ENCODE data around the gene GPC6. TPM values are rescaled to one million over a fixed set of nuclear protein-coding genes. Genes with fewer than 3 reads are reported as not detected.

Gene GPC6
- total and polyA plus RNA-seq, 2 donors (not counting 3 experiments of a cell fraction or from before 2014, with no cell fraction given), result 0.01 TPM; not detected in 1

GRCh38 chr13:93875547-93875946 lies 648.9 kb downstream of the GPC6 start:
- Histone ChIP-seq H3K9me1 (replicated peaks; ENCODE audit: control insufficient read depth, extremely low read depth, insufficient read depth, low read length) (no peaks in the 10 kb centered on the region), H3K27ac (ENCODE audit: insufficient read depth, low read depth, low read length) (no peak overlapping the region), H2AFZ (ENCODE audit: low read depth, low read length) (no peak overlapping the region), H3K27me3 (ENCODE audit: control insufficient read depth in 2 of 2, insufficient read depth in 2 of 2, low read length in 2 of 2) (no peaks in the 10 kb centered on the region), H3K4me2 (ENCODE audit: insufficient read depth, low read length) (no peak overlapping the region), H3K79me2 (ENCODE audit: control insufficient read depth, insufficient read depth, low read length) (no peaks in the 10 kb centered on the region), H3K36me3 (ENCODE audit: control insufficient read depth in 2 of 2, extremely low read depth in 1 of 2, insufficient read depth in 2 of 2, low read length in 2 of 2) (no peaks in the 10 kb centered on the region), H4K20me1 (replicated peaks; ENCODE audit: control insufficient read depth, extremely low read depth, insufficient read depth, low read length) (no peaks in the 10 kb centered on the region), H3K4me3 (replicated peaks in 1 of 3; ENCODE audit: insufficient read depth in 1 of 3, low read depth in 1 of 3, low read length in 3 of 3) (no peak overlapping the region), H3K9me3 (replicated peaks; ENCODE audit: control insufficient read depth, insufficient read depth, low read length) (no peaks in the 10 kb centered on the region), H3K9ac (replicated peaks; ENCODE audit: extremely low read depth, insufficient read depth, low read length) (no peak overlapping the region), H3K4me1 (ENCODE audit: control insufficient read depth, extremely low read depth, insufficient read depth, low read length) (no peaks in the 10 kb centered on the region)
- intact Hi-C loops (cut with micrococcal nuclease) (no loop called here), dilution Hi-C loops (cut with MboI; ENCODE audit: extremely low pct_ligation_motif_present, low sequenced_read_pairs) (no loop called here)
- ChIA-PET POLR2A (no interaction called here), CTCF (no interaction called here)
- no peak for TF ChIP-seq JUN (IDR thresholded peaks at IDR 0.05; ENCODE audit: borderline replicate concordance, insufficient read depth, insufficient read length, low read depth)
- no peak for TF ChIP-seq EZH2 (IDR thresholded peaks at IDR 0.05; ENCODE audit: borderline replicate concordance, low read depth, low read length, severe bottlenecking)
- TF ChIP-seq MYC (IDR thresholded peaks at IDR 0.05; ENCODE audit: low read depth, low read length), result no peak
- TF ChIP-seq GATA2 (IDR thresholded peaks at IDR 0.05; ENCODE audit: insufficient read depth, insufficient read length, low read depth, low read length), result no peak
- TF ChIP-seq CTCF (IDR thresholded peaks at IDR 0.05; ENCODE audit: extremely low read depth in 1 of 2, insufficient read depth in 1 of 2, low read depth in 1 of 2, low read length in 2 of 2), result no peak
- no peak for TF ChIP-seq FOS (IDR thresholded peaks at IDR 0.05; ENCODE audit: borderline replicate concordance, insufficient read depth, low read length)
- no peak for TF ChIP-seq MAX (IDR thresholded peaks at IDR 0.05; ENCODE audit: insufficient read depth, insufficient read length)
- TF ChIP-seq POLR2A (IDR thresholded peaks at IDR 0.05; ENCODE audit: low read depth, low read length), result no peak
- no peak for TF ChIP-seq POLR2AphosphoS5 (IDR thresholded peaks at IDR 0.05; ENCODE audit: insufficient read depth, low read depth, low read length)
- no peak for FAIRE-seq
- DNase-seq (ENCODE audit: low read depth, low spot score), result no peak
- BruUV-seq (replicated peaks), result no TSS peak

All from endothelial cell of umbilical vein (primary cell).